NCI-H2196 treated with DMSO at 0.1 percent for 48 hours (cell line): Measurements from ENCODE around the gene CKMT2.

ENCODE experiments used
- DNase-seq: peaks from one replicate; lab custom pipeline; 2025; ENCODE audit not compliant: unreplicated experiment; lab: John Stamatoyannopoulos, UW

The CKMT2 gene

DNA sequence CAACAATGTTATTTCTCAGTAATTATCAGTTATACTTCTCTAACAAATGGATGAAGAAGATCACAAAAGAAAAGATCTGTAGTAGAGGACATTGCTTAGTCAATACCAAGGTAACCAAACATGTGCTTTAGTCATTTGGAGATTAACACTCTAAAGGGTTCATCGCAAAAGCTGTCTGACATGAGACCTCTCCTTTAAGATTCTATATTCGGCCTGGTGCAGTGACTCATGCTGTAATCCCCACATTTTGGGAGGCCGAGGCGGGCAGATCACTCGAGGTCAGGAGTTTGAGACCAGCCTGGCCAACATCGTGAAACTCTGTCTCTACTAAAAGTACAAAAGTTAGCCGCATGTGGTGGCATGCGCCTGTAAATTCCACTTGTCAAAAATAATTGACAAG, 18.3 kb upstream of the CKMT2 start:
- no peak for DNase-seq

DNA sequence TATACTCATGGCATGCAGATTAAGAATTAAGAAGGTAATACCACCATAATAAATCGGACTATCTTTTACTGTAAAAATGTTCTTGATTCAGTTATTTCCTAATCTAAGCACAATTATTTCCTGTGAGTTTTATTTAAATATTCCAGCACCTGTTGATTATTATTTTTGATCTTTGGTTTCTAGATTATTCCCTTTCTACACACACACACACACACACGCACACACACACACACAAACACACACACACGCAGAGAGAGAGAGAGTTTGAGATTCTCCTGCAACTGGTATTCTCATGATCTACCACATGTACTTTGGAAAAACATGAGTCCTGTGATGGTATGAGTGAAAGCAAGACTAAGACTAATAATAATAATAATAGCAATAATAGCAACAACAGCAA, 17.0 kb upstream of the CKMT2 start:
- DNase-seq: no peak

DNA sequence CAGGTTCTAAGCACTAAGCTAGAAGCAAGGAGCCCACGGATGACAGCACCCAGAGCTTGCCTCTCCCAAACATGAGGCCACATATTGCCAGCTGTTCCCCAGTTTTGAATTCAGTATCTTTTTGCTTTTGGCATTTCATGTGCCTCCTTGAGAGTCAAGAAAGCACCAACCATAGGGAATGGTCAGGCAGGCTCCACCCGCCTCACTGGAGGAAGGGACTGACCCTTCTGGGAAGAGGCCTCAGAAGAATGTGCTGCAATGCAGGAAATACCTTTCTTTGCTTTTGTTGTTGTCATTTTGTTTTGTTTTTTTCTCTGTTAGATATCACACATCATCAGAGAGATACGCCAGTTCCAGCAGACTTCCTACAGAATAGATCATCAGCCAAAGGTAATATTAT, 13.7 kb upstream of the CKMT2 start:
- no peak for DNase-seq

DNA sequence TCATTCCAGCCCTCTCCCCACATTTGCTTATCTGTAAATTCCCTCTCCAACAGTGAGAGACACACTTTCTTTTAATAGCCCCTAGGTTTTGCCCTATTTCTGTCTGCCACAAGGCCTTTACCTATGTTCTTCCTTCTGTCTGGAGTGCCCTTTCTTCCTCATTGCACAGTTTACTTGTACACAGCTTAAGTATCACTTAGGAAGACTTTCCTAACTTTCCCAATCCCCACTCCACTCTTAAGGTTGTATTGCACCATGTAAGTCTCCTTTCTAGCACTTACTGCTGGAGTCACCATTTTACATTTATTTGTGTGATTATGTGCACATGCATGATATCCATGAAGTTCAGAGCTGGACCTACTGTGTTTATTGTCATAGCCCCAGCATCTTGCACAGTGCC, 10.8 kb upstream of the CKMT2 start:
- no peak for DNase-seq

DNA sequence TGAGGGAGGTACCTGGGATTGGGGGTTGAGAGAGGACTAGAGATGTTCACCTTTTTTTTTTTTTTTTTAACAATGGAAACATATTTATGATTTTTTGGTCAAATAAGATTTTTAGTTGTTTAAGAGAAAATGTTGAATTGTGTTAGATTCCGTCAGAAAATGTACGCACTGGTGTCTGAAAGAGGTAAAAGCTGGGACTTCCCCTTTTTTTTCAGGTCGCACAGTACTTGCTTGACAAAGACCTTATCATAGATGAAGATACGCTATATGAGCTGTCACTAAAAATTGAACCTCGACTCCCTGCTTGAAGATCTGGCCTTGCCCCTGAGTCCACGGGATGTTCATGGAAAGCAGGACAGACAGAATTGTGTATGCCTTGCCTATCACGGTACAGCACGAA, 7.7 kb upstream of the CKMT2 start:
- DNase-seq: no peak

DNA sequence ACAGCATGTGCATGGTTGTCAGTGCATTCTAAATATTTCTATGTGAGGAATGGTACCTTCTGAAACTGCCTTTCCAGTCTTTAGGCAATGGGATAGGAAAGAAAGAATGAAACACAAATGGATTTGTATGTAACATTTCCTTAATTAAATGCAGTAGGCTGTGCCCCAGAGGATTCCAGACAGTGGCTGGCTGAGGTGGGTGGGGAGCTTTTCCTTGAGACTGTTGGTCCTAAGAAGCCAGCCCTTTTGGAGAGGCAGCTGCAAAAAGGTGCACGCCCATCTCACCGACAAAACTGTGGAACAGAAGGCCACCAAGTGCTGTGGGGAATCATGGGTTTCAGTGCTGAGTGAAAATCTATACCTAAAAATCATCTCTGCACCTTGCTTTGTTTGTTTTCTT, 6.8 kb upstream of the CKMT2 start:
- no peak for DNase-seq

DNA sequence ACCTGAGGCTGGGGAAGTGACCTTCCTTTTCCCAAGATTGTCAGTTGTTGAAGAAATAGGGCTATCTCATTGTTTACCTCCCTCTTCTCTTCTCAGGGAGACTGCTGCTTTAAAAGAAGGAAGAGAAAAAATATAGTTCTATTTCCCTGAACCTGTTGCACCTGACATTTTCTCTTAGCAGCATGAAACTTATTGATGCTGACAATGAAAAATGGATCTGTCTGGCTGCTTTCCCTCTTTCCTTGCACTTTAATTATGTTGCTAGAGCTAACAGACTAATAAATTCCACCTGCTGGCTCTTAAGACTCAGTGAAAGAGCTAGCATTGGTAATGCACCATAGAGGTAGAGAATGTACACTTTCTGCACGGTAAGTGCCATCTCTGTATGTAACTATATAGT, 6.2 kb upstream of the CKMT2 start:
- DNase-seq: no peak

DNA sequence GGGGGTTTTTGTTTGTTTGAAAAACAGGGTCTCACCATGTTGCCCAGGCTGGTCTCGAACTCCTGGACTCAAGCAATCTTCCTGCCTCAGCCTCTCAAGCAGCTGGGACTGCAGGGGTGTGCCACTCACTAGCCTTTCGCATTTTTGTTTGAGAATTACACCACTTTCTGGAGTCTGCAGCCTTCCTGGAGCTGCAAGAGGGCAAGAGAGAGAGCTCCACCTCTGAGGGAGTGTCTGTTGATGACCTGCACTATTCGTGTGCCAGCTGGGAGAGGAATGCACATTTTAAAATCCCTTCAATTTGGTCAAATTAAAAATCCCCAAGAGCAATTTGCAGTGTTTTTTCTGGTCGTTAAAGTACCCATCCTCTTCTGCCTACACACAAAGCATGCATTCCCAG, 5.0 kb upstream of the CKMT2 start:
- DNase-seq: no peak

DNA sequence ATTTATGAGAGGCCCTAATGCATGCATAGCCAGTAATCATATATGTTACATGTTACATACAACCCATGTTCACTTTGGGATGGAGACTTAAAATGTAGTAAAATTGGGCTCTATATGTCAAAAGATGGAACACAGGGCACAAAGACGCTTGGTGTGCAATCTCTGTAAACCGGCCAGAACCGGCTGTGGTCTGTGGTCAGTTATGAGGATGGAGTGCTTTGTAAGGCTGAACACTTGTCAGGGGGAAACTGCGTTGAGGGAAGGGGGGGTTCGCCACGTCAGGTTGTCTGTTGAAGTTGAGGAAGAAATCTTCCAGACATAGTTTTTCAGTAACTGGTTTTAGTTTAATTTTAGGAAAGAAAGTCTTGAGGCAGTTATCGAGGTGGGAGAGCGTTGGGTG, 2.7 kb upstream of the CKMT2 start:
- no peak for DNase-seq

DNA sequence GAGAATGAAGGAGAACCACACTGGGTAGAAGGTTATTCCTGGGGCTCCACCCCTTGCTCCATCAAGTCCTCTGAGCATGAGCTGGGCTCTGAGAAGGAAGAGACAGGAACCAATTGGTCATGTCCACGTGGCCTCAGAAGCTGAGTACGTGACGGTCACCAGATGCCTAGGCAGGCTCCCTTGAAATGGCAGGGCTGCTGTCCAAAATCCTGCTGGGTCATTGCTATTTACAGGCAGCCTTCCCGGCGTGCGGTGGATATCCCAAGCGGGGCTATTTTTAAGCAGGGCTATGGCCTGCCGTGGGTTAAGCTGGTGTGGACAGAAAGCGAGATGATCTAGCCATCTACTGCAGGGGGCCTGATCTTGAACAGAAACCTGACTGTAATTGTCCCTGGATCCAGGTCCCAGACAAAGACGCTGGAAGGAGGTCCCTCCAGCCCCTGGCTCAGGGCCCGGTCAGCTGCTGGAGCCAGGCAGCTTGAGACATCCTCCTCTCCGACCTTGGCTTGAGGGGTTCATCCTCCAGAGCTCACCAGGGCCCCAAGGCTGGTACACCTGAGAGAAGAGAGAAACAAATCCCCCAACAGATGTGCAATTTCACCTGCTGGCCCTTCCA, 550 bp upstream of the CKMT2 start:
- DNase-seq: no peak

DNA sequence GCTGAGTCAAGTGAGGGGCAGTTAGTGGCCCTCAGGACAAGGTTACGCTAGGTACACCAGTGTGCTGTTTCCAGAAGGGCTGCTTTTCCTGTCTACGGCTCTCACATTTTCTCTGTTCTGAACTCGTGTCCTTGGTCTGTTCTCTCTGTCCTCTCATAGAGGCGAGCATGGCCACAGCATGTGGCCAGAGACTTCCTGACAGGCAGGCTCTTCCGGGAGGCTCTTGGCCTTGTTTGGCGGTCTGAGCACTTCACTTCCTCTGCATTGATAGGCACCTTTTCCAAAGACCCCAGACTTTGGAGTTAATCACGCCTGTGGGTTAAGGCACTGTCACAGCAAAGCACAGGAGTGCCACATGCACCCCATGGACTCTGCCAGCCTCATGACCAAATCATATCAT, 1.2 kb downstream of the CKMT2 start:
- no peak for DNase-seq

DNA sequence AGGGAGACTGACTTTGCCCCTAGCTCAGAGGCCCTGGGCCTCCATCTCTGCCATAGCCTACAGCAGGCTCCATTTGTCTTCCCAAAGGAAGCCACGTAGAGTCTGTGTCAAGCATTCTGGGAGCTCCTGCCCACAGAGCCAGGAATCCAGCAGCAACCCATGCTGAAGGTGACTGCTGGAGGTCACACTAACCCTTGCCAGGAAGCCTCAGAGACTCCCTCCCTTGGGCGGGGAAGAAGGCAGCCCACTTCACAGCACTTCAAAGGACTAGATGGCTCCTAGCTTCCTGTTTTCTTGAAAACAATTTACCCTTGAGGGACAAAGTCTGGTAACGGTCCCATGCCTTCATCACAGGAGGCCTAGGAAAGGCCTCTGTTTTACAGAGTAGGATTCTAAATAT, 1.7 kb downstream of the CKMT2 start:
- no peak for DNase-seq

DNA sequence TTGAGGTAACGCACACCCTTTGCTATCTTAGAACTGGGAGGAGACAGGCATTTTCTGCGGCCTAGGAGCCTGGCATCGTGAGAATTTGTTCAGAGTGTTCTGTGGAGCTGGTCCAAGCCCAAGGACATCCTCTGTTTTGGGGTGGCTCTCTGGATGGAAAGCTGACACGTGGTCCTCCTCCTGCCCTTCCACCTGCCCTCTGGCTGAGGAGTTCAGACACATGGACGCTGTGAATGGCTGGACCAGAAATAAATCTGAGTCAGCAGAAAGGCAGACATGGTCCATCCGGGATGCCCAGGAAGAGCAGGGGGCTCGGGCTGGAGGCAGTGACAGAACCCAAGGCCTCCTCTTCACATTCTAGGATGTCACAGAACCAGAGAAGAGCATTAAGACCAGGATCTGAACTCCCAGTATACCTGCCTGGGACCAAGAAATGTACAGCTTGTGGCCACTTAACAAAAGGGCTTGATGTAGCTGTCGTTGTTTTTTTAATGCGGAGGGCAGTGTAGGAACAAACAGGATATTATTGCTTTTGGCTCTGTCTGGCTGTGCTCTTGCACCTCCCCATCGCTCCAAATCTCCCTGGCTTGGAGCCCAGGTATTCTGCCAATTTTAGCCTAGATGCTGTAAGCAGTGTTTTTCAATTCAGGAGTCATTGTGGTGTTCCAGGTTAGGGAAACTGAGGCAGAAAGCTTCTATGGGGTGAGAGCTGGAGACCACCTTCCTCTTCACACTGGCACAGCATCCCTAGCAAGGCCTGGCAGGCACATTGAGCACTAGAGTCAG, 2.4 kb downstream of the CKMT2 start:
- DNase-seq: no peak

DNA sequence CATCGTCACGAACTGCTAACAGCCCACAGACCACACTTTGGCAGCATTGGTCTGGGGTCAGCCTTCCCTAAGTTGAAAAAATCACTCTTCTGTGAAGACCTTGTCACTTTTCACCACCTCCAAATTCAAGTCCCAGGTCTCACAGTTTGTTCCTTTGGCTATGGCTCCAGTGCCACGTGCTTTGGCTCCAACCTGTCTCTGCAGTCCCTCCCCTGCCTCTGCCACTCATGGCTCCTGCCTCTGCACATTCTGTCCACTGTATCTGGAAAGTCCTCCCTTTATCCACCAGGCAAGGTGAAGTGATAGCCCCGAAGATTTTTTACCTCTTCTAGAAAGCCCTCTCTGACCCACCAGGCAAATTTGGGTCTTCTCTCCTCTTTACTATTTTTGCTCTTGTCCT, 5.3 kb downstream of the CKMT2 start:
- no peak for DNase-seq

DNA sequence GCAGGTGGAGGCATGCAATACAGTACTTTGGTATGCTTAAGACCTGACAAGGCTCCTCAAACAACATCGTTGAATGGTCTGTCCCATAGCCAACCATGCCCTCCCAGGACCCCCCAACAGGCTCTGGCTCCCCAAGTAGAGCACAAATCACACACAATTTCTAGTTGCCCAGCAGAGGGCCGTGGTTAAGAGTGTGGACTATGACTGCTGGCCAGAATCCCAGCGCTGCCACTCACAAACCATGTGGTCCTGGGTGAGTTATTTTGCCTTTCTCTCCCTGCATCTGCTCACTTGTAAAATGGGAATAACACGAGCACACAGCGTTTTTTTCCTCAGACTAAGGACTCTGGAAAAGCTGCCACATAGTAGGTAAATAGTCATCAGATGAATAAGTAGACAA, 6.5 kb downstream of the CKMT2 start:
- DNase-seq: no peak

DNA sequence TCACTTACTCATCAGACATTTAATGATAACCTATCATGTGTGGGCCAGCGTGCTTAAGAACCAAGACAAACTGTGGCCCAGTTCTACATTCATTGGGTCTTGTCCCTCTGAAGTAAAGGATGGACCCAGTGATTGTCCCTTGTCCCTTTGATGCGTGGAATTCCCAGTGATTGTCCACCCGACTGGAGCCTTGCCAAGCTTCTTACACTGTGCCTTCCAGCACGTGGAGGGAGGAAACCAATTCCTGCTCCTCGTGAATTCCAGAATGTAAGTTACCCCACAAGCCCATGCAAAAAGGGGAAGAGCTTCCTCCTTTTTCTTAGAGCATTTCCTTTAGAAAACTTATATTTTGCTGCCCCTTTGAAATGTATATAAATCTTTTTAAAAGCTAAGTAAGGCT, 7.9 kb downstream of the CKMT2 start:
- no peak for DNase-seq

DNA sequence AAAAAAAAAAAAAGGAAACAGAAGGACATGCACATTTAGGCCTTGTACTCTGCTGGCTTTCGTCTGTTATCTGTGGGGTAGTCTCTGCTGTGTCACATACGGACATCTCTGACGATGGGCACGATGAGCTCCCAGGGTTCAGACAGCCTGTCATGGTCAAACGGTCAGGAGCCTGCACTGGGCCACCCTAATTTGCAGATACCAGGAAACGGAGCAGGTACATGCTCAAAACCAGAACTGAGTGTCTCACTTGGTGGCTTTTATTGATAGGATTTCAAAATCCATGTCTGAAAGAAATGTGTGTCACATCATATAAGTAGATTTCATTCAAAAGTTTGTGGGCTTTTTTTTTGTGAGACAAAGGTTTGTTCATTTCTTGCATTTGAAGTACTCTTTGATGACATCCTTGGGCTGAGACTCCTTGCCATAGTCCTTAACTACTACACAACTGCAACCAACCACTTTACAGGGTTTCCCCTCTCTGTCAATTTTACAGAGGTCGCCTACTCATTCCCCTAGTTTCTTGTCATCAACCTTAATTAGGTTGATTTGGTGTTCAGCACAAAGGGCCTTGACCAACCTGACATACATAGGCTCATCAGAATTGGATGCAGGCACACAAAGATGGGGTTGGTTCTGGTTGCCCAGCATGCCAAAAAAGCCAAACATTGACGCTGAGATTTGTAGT, 9.0 kb downstream of the CKMT2 start:
- no peak for DNase-seq

DNA sequence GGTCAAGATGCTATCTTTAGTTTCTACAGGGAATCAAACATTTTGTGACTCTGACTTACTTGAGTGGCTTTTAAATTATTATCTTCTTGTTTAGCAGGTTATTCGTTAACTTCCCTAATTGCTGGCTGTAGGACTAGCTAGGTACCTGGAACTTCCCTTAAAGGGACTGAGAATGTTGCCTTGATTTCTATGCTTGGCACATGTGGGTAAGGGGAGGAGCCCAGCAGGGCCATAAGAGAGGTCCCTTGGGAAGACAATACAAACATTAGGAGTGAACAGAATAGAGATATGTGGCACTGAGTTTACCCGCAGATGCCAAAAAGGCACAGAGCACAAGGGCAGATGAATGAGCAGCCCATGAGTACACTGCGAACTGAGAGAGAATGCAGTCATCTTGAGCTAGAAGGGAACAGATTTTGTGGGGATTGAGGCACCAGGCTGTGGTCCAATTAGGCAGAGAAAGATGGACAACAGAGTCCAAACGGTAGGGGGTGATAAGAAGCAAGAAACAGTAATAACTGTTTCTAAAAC, 9.8 kb downstream of the CKMT2 start:
- DNase-seq: no peak

DNA sequence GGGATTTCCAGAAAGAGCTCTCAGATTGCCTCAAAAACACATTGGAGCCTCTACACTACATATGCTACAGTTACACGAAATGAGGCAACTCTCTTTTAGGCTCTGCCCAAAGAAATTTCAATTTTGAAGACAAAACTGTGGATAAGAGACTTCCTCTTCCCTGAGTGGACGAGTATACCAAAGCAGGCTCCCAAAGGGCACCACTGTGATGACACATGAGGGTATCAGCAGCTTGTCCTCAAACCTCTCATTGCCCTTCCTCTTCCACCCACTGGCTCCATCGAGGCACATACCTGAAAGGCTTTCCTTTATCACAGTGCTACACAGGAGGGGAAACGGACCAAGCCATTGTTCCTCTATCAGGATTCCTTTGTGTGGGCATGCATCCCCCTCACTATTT, 11.3 kb downstream of the CKMT2 start:
- no peak for DNase-seq

DNA sequence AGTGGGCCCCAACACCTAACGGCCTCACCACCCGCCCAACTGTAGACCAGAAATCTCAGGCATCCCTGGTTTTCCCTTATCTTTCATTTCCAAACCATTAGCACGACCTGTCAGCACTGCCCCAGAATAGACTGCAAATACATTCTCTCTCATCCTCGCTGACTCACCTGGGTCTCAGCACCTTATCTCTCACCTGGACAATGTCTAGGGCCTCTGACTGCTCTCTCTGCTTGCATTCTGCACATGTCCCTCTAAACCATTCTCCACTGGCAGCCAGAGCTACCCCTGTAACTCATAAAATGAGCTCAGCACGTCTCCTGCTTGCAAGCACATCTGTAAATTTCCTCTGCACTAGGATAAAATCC, 12.7 kb downstream of the CKMT2 start:
- no peak for DNase-seq

DNA sequence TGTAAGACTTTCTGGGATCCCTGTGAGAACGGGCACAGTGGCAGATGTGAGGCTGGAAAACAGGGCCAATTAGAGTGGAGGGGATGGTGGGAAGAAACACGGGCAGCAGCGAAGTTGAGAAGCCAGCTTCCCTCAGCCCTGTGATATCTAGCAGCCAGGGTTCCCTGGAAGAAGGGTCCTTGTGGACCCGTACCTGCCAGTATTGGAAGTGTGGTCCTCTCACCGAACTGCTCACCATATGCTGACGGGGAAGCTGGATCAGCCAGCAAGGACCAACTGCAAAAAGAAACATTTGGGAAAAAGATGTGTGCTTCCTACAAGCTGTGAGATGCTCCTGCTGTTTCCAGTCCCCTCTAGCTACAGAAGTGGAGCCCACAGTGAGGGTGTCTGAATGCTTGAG, 13.6 kb downstream of the CKMT2 start:
- DNase-seq: no peak

DNA sequence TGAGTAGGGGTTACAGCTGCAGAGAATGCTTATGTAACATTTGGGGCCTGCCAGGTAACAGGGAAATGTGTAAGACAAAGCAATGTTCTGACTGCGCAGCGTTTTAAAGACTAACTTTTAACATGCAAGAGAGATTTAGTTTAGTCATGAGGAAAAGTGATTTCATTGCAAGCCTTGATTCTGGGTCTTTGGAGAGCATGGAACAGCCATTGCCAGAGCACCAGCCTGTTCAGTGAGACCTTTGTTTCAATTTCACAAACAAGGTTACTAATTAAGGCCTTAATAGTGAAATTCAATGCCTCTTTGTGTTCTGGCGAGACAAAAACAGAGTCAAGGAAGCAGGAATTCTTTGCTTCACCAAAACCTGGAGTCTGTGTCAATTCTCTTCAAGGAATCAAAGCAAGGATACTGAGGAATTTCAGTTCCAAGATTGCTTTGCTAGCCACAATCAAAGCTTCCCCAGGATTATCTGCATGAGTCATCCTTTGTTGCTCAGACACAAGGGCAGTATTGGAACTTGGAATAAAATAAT, 14.4 kb downstream of the CKMT2 start:
- DNase-seq: no peak
